OCI-LY1 (cell line): Measurements from ENCODE around the gene PPP2R5C.
"Not testable (repeated sequence)": the region's sequence is repeated elsewhere in the genome, so short reads cannot be mapped to it uniquely, and the experiment has no call there.

Source experiments
- CTCF ChIP-seq: fragments of 200-600 bp; sonication (generic), shearing (Covaris generic); IDR thresholded peaks from 2 replicates; pipeline ENCODE4 v1.5.1; 2017; ENCODE audit warnings: mild to moderate bottlenecking, antibody characterized with exemption, low read length, moderate library complexity, mixed read lengths
- EZH2 ChIP-seq: fragments of 200-600 bp; sonication (generic), shearing (Covaris generic); IDR thresholded peaks from 2 replicates; pipeline ENCODE4 v1.8.0; 2017; ENCODE audit warnings: borderline replicate concordance, mixed run types, mild to moderate bottlenecking, antibody characterized with exemption, low read length, moderate library complexity, mixed read lengths

- TF ChIP-seq CTCF, EZH2: not testable (repeated sequence)
Observed at GRCh38 chr14:101725652-101726051, 35.9 kb upstream of the PPP2R5C start.
